GM23338 (cell line): ENCODE results near the gene CELF2. TPM values are rescaled to one million over a fixed set of nuclear protein-coding genes. Genes with fewer than 3 reads are reported as not detected.

Experiments
- ATAC-seq: fragments of 200-7000 bp; cut with Tn5 transposase; 3 replicates; pipeline ENCODE4 v1.9.1; 2020
- DNase-seq: peaks from one replicate; pipeline ENCODE4 v3.0.0-alpha.2; 2015; ENCODE audit warnings: low spot score
- H2AFZ ChIP-seq: fragments of 200-600 bp; sonication (generic); 2 replicates; pipeline ENCODE4 v1.8.0; 2016; ENCODE audit warnings: antibody characterized with exemption, mild to moderate bottlenecking, moderate library complexity
- H3F3A ChIP-seq: fragments of 200-600 bp; sonication (generic); replicated peaks from 2 replicates; pipeline ENCODE4 v1.8.0; 2017; ENCODE audit warnings: antibody characterized with exemption, mixed run types, low read depth
- H3K27ac ChIP-seq: fragments of 200-600 bp; sonication (generic); 2 replicates; pipeline ENCODE4 v1.6.1; 2016; ENCODE audit warnings: low read depth
- H3K27me3 ChIP-seq: fragments of 200-600 bp; sonication (generic); 2 replicates; pipeline ENCODE4 v1.8.0; 2016; ENCODE audit warnings: mild to moderate bottlenecking, mixed run types, moderate library complexity; ENCODE audit not compliant: insufficient read depth
- H3K36me3 ChIP-seq: fragments of 200-600 bp; sonication (generic); 2 replicates; pipeline ENCODE4 v1.8.0; 2016; ENCODE audit warnings: mild to moderate bottlenecking; ENCODE audit not compliant: insufficient read depth
- H3K4me1 ChIP-seq: fragments of 200-600 bp; sonication (generic); 2 replicates; pipeline ENCODE4 v1.8.0; 2016; ENCODE audit warnings: mild to moderate bottlenecking, moderate library complexity; ENCODE audit not compliant: insufficient read depth
- H3K4me2 ChIP-seq: fragments of 200-600 bp; sonication (generic); 2 replicates; pipeline ENCODE4 v1.7.1; 2017; ENCODE audit warnings: mixed run types
- H3K4me3 ChIP-seq: fragments of 200-600 bp; sonication (generic); 2 replicates; pipeline ENCODE4 v1.6.1; 2016; ENCODE audit warnings: mixed run types
- H3K79me2 ChIP-seq: fragments of 200-600 bp; sonication (generic); replicated peaks from 2 replicates; pipeline ENCODE4 v1.8.0; 2017; ENCODE audit warnings: mild to moderate bottlenecking; ENCODE audit not compliant: insufficient read depth
- H3K9me2 ChIP-seq: fragments of 200-600 bp; sonication (generic); 2 replicates; pipeline ENCODE4 v1.8.0; 2017; ENCODE audit not compliant: insufficient read depth
- H4K20me1 ChIP-seq: fragments of 200-600 bp; sonication (generic); replicated peaks from 2 replicates; pipeline ENCODE4 v1.8.0; 2017; ENCODE audit warnings: mild to moderate bottlenecking; ENCODE audit not compliant: insufficient read depth
- H3K27ac Mint-ChIP-seq: 2 replicates; pipeline ENCODE4 v1.8.0; 2020; ENCODE audit warnings: inconsistent platforms, mild to moderate bottlenecking, moderate library complexity, mixed read lengths
- H3K27me3 Mint-ChIP-seq: 3 replicates; pipeline ENCODE4 v1.8.0; 2022; ENCODE audit warnings: low read depth, mild to moderate bottlenecking, moderate library complexity, mixed read lengths, inconsistent platforms; ENCODE audit not compliant: insufficient read depth, poor library complexity
- H3K36me3 Mint-ChIP-seq: 3 replicates; pipeline ENCODE4 v1.8.0; 2021; ENCODE audit warnings: low read depth, mild to moderate bottlenecking, inconsistent platforms, moderate library complexity, mixed read lengths
- H3K4me1 Mint-ChIP-seq: 3 replicates; pipeline ENCODE4 v1.8.0; 2020; ENCODE audit warnings: mild to moderate bottlenecking, inconsistent platforms, mixed read lengths
- H3K4me3 Mint-ChIP-seq: 3 replicates; pipeline ENCODE4 v1.8.0; 2021; ENCODE audit warnings: moderate library complexity, mild to moderate bottlenecking, inconsistent platforms, mixed read lengths
- H3K9me3 Mint-ChIP-seq: 3 replicates; pipeline ENCODE4 v1.8.0; 2020; ENCODE audit warnings: moderate library complexity, mild to moderate bottlenecking, inconsistent platforms, mixed read lengths
- CREB1 ChIP-seq: fragments of 250-450 bp; sonication (Bioruptor Pico); IDR thresholded peaks from 2 replicates; pipeline ENCODE4 v1.5.0; 2020; ENCODE audit warnings: low read depth, mild to moderate bottlenecking, moderate library complexity
- EZH2 ChIP-seq: fragments of 200-600 bp; sonication (generic); IDR thresholded peaks from one replicate; pipeline ENCODE4 v1.8.0; 2017; ENCODE audit warnings: antibody characterized with exemption, mild to moderate bottlenecking, low read depth; ENCODE audit not compliant: unreplicated experiment
- NANOG ChIP-seq: IDR thresholded peaks from 2 replicates; pipeline ENCODE4 v1.6.1; 2016; ENCODE audit warnings: antibody characterized with exemption, borderline replicate concordance
- POLR2AphosphoS5 ChIP-seq: IDR thresholded peaks from 2 replicates; pipeline ENCODE4 v1.6.1; 2016; ENCODE audit warnings: antibody characterized with exemption, low read depth
- STAT1 ChIP-seq: IDR thresholded peaks from one replicate; pipeline ENCODE4 v1.6.1; 2016; ENCODE audit warnings: antibody characterized with exemption; ENCODE audit not compliant: unreplicated experiment
- ZNF114 ChIP-seq: fragments of 250-450 bp; sonication (Bioruptor Pico); IDR thresholded peaks from 2 replicates; pipeline ENCODE4 v1.5.0; 2020; ENCODE audit warnings: mild to moderate bottlenecking, moderate library complexity
- ZNF331 ChIP-seq: fragments of 250-450 bp; sonication (Bioruptor Pico); IDR thresholded peaks from 2 replicates; pipeline ENCODE4 v1.5.0; 2020; ENCODE audit warnings: low read depth, mild to moderate bottlenecking, moderate library complexity
- polyA plus RNA-seq: library from polyadenylated mRNA; unstranded; fragments of >200 nt; fragmentation: Nextera tagmentation; extraction: Ambion mirVana; gene quantifications from 2 replicates; pipeline ENCODE4 v1.2.1, GENCODE V29; 2016
- total RNA-seq: library from RNA; depleted of rRNA; stranded (reverse); fragments of >200 nt; shearing (Covaris generic); gene quantifications from 2 replicates; pipeline ENCODE4 v1.2.3, GENCODE V29; 2014
- TF ChIP-seq, protein P1 (sequence below): IDR thresholded peaks from one replicate; pipeline ENCODE4 v1.6.1; 2018; ENCODE audit warnings: antibody characterized with exemption; ENCODE audit not compliant: unreplicated experiment

Gene CELF2
- total and polyA plus RNA-seq, 2 experiments from 2014 or later: 18.1 to 22.5 TPM

DNA sequence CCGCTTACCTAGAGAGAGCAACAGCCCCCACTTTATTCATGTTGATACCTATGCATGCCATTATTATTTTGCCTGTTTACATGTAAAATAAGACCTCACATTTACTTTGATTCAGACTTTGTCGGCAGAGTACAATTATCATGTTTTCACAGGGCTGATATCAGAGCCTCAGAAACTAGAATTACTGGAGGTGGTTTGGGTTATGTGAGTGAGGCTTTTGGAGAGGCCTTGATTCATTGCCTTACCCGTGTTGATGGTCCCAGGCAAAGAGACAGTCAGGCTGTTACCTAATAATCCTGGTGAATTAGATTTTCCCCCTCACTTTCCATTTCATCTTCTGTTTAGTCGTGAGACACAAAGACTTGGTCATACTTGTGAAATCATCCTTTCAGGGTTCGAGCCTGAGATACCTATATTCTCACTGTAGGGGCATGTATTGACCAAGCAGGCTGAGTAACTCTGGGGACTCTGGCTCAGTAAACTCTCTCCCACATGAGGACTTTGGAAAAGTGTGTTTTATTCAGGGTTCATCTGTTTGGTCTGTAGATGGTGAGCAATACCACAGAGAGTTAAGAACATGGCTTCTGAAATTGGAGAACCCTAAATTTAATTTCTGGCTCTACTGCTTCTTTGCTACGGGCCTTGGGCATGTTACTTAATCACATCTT lies 150.9 kb downstream of the CELF2 start (continued):
- no peak for TF ChIP-seq ZNF331 (CRISPR knock-in tag)
- TF ChIP-seq, protein P1, sequence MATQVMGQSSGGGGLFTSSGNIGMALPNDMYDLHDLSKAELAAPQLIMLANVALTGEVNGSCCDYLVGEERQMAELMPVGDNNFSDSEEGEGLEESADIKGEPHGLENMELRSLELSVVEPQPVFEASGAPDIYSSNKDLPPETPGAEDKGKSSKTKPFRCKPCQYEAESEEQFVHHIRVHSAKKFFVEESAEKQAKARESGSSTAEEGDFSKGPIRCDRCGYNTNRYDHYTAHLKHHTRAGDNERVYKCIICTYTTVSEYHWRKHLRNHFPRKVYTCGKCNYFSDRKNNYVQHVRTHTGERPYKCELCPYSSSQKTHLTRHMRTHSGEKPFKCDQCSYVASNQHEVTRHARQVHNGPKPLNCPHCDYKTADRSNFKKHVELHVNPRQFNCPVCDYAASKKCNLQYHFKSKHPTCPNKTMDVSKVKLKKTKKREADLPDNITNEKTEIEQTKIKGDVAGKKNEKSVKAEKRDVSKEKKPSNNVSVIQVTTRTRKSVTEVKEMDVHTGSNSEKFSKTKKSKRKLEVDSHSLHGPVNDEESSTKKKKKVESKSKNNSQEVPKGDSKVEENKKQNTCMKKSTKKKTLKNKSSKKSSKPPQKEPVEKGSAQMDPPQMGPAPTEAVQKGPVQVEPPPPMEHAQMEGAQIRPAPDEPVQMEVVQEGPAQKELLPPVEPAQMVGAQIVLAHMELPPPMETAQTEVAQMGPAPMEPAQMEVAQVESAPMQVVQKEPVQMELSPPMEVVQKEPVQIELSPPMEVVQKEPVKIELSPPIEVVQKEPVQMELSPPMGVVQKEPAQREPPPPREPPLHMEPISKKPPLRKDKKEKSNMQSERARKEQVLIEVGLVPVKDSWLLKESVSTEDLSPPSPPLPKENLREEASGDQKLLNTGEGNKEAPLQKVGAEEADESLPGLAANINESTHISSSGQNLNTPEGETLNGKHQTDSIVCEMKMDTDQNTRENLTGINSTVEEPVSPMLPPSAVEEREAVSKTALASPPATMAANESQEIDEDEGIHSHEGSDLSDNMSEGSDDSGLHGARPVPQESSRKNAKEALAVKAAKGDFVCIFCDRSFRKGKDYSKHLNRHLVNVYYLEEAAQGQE: no peak
- TF ChIP-seq EZH2: no peak
- no peak for TF ChIP-seq ZNF114 (CRISPR knock-in tag)
- no peak for TF ChIP-seq NANOG

DNA sequence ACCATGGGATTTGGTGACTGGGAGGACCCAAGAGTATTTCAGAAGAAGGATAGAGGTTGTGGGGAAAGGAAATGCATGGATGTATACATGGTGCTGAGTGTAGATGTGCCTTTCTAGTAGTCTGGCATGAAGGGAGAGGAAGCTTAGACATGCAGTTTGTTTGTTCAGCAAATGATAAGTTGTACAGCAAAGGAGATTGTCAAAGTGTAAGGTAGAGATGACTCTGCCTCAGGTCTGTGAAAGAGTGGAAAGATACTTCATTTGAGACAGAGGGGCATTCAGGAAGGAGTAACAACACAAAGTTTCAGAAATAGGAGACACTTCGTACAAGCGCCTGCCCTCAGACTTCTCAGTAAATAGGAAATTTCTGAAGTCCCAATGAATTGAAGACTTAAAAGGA lies 152.3 kb downstream of the CELF2 start:
- no peaks in the 10 kb centered on the region for H3K9me3 Mint-ChIP-seq
- H3F3A ChIP-seq: no peaks in the 10 kb centered on the region
- no peaks in the 10 kb centered on the region for H3K36me3 Mint-ChIP-seq
- TF ChIP-seq STAT1: no peak
- no peak overlapping the region for H3K4me2 ChIP-seq
- DNase-seq (no peak), ATAC-seq (no peak)
- H3K27me3 ChIP-seq: no peaks in the 10 kb centered on the region
- H3K36me3 ChIP-seq: no peaks in the 10 kb centered on the region
- H3K27ac ChIP-seq: no peak overlapping the region
- H3K79me2 ChIP-seq: peaks cover 10% of the 10 kb centered on the region; the same call in 1 of the 2 replicates
- H3K4me1 Mint-ChIP-seq: peaks cover 15% of the 10 kb centered on the region
- no peak overlapping the region for H3K4me3 Mint-ChIP-seq
- no peak overlapping the region for H2AFZ ChIP-seq
- H3K9me2 ChIP-seq: peaks cover 9% of the 10 kb centered on the region; the same call in 1 of the 2 replicates
- H3K4me3 ChIP-seq: no peak overlapping the region
- H3K27me3 Mint-ChIP-seq: peaks cover 4% of the 10 kb centered on the region
- H3K4me1 ChIP-seq: peaks cover 25% of the 10 kb centered on the region
- no peaks in the 10 kb centered on the region for H4K20me1 ChIP-seq
- H3K27ac Mint-ChIP-seq: no peak overlapping the region

DNA sequence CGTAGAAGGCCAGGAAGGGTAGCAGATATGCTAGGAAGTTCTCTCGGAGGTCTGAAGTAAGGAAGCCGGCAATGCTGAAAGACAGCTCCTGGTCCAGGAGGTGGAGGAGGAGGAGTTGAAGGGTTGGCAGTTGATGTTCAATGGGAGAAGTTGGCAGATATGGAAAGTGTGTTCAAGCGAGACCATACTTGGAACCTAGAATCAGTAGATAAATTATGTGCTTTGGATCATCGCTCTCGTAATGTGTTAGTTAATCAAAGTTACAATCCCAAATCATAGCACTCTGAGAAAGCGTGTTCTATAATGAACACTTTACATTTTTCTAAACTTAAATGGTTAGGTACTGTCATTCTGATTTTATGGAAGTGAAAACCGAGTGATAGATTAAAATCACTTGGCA lies 152.9 kb downstream of the CELF2 start:
- Histone ChIP-seq H3K27ac (no peak overlapping the region), H3K9me2 (peaks cover 9% of the 10 kb centered on the region; the same call in 1 of the 2 replicates), H3K79me2 (peaks cover 10% of the 10 kb centered on the region; the same call in 1 of the 2 replicates), H3K4me3 (no peak overlapping the region), H3K4me1 (peaks cover 25% of the 10 kb centered on the region), H3K4me2 (no peak overlapping the region), H3K36me3 (no peaks in the 10 kb centered on the region), H3F3A (no peaks in the 10 kb centered on the region), H3K27me3 (no peaks in the 10 kb centered on the region), H4K20me1 (no peaks in the 10 kb centered on the region), H2AFZ (no peak overlapping the region)
- ATAC-seq (no peak), DNase-seq (no peak)
- H3K4me1 Mint-ChIP-seq: peaks cover 16% of the 10 kb centered on the region
- no peaks in the 10 kb centered on the region for H3K27me3 Mint-ChIP-seq
- H3K27ac Mint-ChIP-seq: no peak overlapping the region
- H3K4me3 Mint-ChIP-seq: no peak overlapping the region
- no peaks in the 10 kb centered on the region for H3K36me3 Mint-ChIP-seq
- H3K9me3 Mint-ChIP-seq: no peaks in the 10 kb centered on the region
- no peak for TF ChIP-seq POLR2AphosphoS5
- TF ChIP-seq ZNF114 (CRISPR knock-in tag): no peak
- TF ChIP-seq CREB1 (CRISPR knock-in tag): no peak
- no peak for TF ChIP-seq STAT1
- TF ChIP-seq ZNF331 (CRISPR knock-in tag): no peak
- TF ChIP-seq, protein P1: no peak
